B cell (primary cell): ENCODE results near the gene KYNU. TPM values are rescaled to one million over a fixed set of nuclear protein-coding genes. Genes with fewer than 3 reads are reported as not detected.

Experiments used
- ATAC-seq: fragments of 200-7000 bp; cut with Tn5 transposase; one replicate; pipeline ENCODE4 v1.10.0; 2021; ENCODE audit warnings: low read depth, mild to moderate bottlenecking, moderate number of reproducible peaks, moderate library complexity
- CTCF ChIA-PET: fragments of 350-600 bp; sonication (Branson Sonifier 250); formaldehyde crosslinking; loops from one replicate; lab custom pipeline; 2021; ENCODE audit warnings: antibody characterized with exemption, inconsistent platforms; lab: Charles Lee
- POLR2A ChIA-PET: fragments of 350-600 bp; sonication (Branson Sonifier 250); formaldehyde crosslinking; loops from one replicate; lab custom pipeline; 2021; ENCODE audit warnings: antibody characterized with exemption; lab: Charles Lee
- DNase-seq: peaks from one replicate; pipeline ENCODE4 v3.0.0; 2013
- H2AFZ ChIP-seq: 2 replicates; pipeline ENCODE4 v1.6.1; 2012; ENCODE audit warnings: mild to moderate bottlenecking, low read depth, low read length; ENCODE audit not compliant: insufficient read depth, poor library complexity, severe bottlenecking
- H3K27ac ChIP-seq, 2 donors: 1 replicate in 1 of 2; 2 replicates in 1 of 2; pipeline ENCODE4 v1.5.1; 2012 to 2013; ENCODE audit warnings: low read length in 2 of 2, mild to moderate bottlenecking in 2 of 2, moderate library complexity in 1 of 2
- H3K27me3 ChIP-seq, 4 experiments: fragments of 200-600 bp in 1 of 4; sonication (generic) in 1 of 4; replicated peaks in 1 of 4; 1 replicate in 2 of 4; 2 replicates in 2 of 4; pipeline versions ENCODE4 v1.6.1 to v1.7.0; 2013 to 2016; ENCODE audit warnings: low read length in 3 of 4, mild to moderate bottlenecking in 2 of 4, mixed read lengths in 1 of 4, moderate library complexity in 1 of 4; ENCODE audit not compliant: insufficient read depth in 4 of 4, control insufficient read depth in 3 of 4; ENCODE audit errors: control extremely low read depth in 1 of 4
- H3K36me3 ChIP-seq, 2 experiments: replicated peaks in 1 of 2; 1 replicate in 1 of 2; 2 replicates in 1 of 2; pipeline versions ENCODE4 v1.6.1 to v1.7.1; 2013; ENCODE audit warnings: low read length in 1 of 2; ENCODE audit not compliant: insufficient read depth in 2 of 2, control insufficient read depth in 1 of 2; ENCODE audit errors: control extremely low read depth in 1 of 2, extremely low read depth in 1 of 2
- H3K4me1 ChIP-seq, 2 donors: fragments of 200-600 bp in 1 of 2; sonication (generic) in 1 of 2; 1 replicate in 1 of 2; 2 replicates in 1 of 2; pipeline versions ENCODE4 v1.5.1 to v1.6.1; 2013 to 2017; ENCODE audit warnings: low read length in 2 of 2; ENCODE audit not compliant: control insufficient read depth in 2 of 2, insufficient read depth in 2 of 2
- H3K4me2 ChIP-seq: replicated peaks from 2 replicates; pipeline ENCODE3; 2012; ENCODE audit warnings: mild to moderate bottlenecking, low read depth, low read length; ENCODE audit not compliant: poor library complexity, severe bottlenecking
- H3K4me3 ChIP-seq, 5 experiments: fragments of 200-600 bp in 1 of 5; sonication (generic) in 1 of 5; 1 replicate in 3 of 5; 2 replicates in 2 of 5; pipeline versions ENCODE4 v1.5.1 to v1.7.0; 2011 to 2016; ENCODE audit warnings: low read length in 4 of 5, mild to moderate bottlenecking in 4 of 5, low read depth in 2 of 5, control low read depth in 1 of 5, moderate library complexity in 1 of 5; ENCODE audit not compliant: insufficient read depth in 1 of 5; ENCODE audit errors: control extremely low read depth in 1 of 5, extremely low read depth in 1 of 5
- H3K79me2 ChIP-seq: fragments of 200-600 bp; sonication (generic); one replicate; pipeline ENCODE4 v1.6.0; 2016; ENCODE audit warnings: low read length; ENCODE audit not compliant: control insufficient read depth, insufficient read depth
- H3K9ac ChIP-seq: fragments of 200-600 bp; sonication (generic); 2 replicates; pipeline ENCODE4 v1.6.1; 2017; ENCODE audit warnings: mild to moderate bottlenecking, low read length, moderate library complexity
- H3K9me3 ChIP-seq, 3 donors: one replicate each; pipeline versions ENCODE4 v1.6.1 to v1.7.1; 2013; ENCODE audit warnings: low read length in 2 of 3; ENCODE audit not compliant: control insufficient read depth in 2 of 3, insufficient read depth in 1 of 3; ENCODE audit errors: control extremely low read depth in 1 of 3
- H4K20me1 ChIP-seq: 2 replicates; pipeline ENCODE4 v1.6.0; 2012; ENCODE audit warnings: mild to moderate bottlenecking, low read length; ENCODE audit not compliant: insufficient read depth, control insufficient read depth, poor library complexity, severe bottlenecking
- H3K27ac Mint-ChIP-seq: one replicate; pipeline ENCODE4 v1.8.0; 2021; ENCODE audit warnings: mixed read lengths
- H3K27me3 Mint-ChIP-seq: one replicate; pipeline ENCODE4 v1.8.0; 2021; ENCODE audit warnings: mixed read lengths
- H3K4me1 Mint-ChIP-seq: one replicate; pipeline ENCODE4 v1.8.0; 2021; ENCODE audit warnings: mixed read lengths
- H3K4me3 Mint-ChIP-seq: one replicate; pipeline ENCODE4 v1.8.0; 2021; ENCODE audit warnings: mixed read lengths
- H3K9me3 Mint-ChIP-seq: one replicate; pipeline ENCODE4 v1.8.0; 2022; ENCODE audit warnings: mixed read lengths; ENCODE audit not compliant: insufficient read depth
- EZH2 ChIP-seq: IDR thresholded peaks from 2 replicates; pipeline ENCODE4 v1.6.1; 2012; ENCODE audit warnings: borderline replicate concordance, low read depth, mild to moderate bottlenecking, moderate library complexity, low read length; ENCODE audit not compliant: insufficient read depth, poor library complexity, severe bottlenecking
- WGBS: methylation state at CpG from one replicate; pipeline ENCODE4 v1.1.5; 2013; ENCODE audit warnings: missing lambda C conversion rate; ENCODE audit not compliant: insufficient coverage; 5-methylcytosine and 5-hydroxymethylcytosine counted together
- intact Hi-C: fragments of 100-400 bp; cut with micrococcal nuclease; formaldehyde crosslinking; loops from one replicate; pipeline ENCODE4 v1.10.0; 2022
- polyA plus RNA-seq: library from polyadenylated mRNA; depleted of rRNA; stranded (reverse); fragments of >200 nt; gene quantifications from 2 replicates; pipeline ENCODE4 v1.2.3, GENCODE V29; 2012
- total RNA-seq, 2 donors: library from RNA; stranded (reverse); fragments of 120-200 nt in 1 of 2; gene quantifications; 1 replicate in 1 of 2; 2 replicates in 1 of 2; pipeline versions ENCODE4 v1.2.3 to v1.2.4, GENCODE V29; 2013 to 2022
- TF ChIP-seq, protein P1 (sequence below): fragments of 200-600 bp; IDR thresholded peaks from one replicate; pipeline ENCODE4 v1.8.0; 2022; ENCODE audit warnings: antibody characterized with exemption, mild to moderate bottlenecking

The KYNU gene
- total and polyA plus RNA-seq, 2 donors (not counting 1 experiment from before 2014, with no cell fraction given), result 14.5 to 46.2 TPM

DNA sequence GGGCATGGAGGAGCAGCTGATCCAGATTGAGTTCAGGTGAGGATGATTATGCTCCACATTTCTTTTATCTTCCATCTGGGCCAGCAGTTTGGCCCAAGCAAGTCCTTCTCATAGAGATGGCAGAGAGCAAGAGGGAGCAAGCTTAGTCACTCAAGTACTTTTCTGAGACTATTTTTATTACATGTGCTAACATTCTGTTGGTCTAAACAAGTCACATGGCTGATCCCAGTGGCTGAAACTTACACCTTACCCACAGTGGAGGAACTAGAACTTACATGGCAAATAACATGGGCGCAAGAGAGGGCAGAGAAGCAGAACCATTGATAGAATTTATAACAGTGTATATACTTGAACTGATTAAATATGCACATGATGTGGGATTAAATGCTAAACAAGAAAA lies 105.7 kb downstream of the KYNU start:
- H3K36me3 ChIP-seq, result peaks cover 3 to 16% of the 10 kb centered on the region in 2 experiments
- no peak overlapping the region for H3K4me3 ChIP-seq
- H3K27ac ChIP-seq, result peak overlapping the region in 1 of 2 donors; percentile 46
- no peaks in the 10 kb centered on the region for H3K27me3 ChIP-seq
- DNase-seq (peak; percentile 16), ATAC-seq (peak; percentile 62)
- Mint-ChIP-seq H3K4me3 (no peak overlapping the region), H3K27ac (peak overlapping the region; percentile 65), H3K27me3 (no peaks in the 10 kb centered on the region), H3K4me1 (peaks cover 23% of the 10 kb centered on the region), H3K9me3 (no peaks in the 10 kb centered on the region)
- no peak overlapping the region for H2AFZ ChIP-seq
- no peaks in the 10 kb centered on the region for H3K9me3 ChIP-seq
- H3K4me1 ChIP-seq, result peaks cover 6 to 9% of the 10 kb centered on the region in 2 donors
- CTCF ChIA-PET, result interaction anchor here (1.3 to 1.7 kb wide), 6 partner anchors 9 to 301 kb away, joined by 3 to 6 read pairs (median 4); no protein-coding TSS in a partner anchor
- WGBS, result no CpG with 5 or more reads among the region's 1 CpG
- no peak for TF ChIP-seq EZH2
- TF ChIP-seq, protein P1, sequence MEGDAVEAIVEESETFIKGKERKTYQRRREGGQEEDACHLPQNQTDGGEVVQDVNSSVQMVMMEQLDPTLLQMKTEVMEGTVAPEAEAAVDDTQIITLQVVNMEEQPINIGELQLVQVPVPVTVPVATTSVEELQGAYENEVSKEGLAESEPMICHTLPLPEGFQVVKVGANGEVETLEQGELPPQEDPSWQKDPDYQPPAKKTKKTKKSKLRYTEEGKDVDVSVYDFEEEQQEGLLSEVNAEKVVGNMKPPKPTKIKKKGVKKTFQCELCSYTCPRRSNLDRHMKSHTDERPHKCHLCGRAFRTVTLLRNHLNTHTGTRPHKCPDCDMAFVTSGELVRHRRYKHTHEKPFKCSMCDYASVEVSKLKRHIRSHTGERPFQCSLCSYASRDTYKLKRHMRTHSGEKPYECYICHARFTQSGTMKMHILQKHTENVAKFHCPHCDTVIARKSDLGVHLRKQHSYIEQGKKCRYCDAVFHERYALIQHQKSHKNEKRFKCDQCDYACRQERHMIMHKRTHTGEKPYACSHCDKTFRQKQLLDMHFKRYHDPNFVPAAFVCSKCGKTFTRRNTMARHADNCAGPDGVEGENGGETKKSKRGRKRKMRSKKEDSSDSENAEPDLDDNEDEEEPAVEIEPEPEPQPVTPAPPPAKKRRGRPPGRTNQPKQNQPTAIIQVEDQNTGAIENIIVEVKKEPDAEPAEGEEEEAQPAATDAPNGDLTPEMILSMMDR, result no peak
- no peak overlapping the region for H3K9ac ChIP-seq
- H3K4me2 ChIP-seq, result no peak overlapping the region
- intact Hi-C loops, result loop anchor here (5.0 kb wide), 1 partner anchor 106 kb away; the partner anchor contains the start of gene KYNU
- H4K20me1 ChIP-seq, result peaks cover 5% of the 10 kb centered on the region
- no peaks in the 10 kb centered on the region for H3K79me2 ChIP-seq
- POLR2A ChIA-PET, result interaction anchor here (0.6 kb wide), 1 partner anchor 279 kb away, joined by 4 read pairs; no protein-coding TSS in a partner anchor

DNA sequence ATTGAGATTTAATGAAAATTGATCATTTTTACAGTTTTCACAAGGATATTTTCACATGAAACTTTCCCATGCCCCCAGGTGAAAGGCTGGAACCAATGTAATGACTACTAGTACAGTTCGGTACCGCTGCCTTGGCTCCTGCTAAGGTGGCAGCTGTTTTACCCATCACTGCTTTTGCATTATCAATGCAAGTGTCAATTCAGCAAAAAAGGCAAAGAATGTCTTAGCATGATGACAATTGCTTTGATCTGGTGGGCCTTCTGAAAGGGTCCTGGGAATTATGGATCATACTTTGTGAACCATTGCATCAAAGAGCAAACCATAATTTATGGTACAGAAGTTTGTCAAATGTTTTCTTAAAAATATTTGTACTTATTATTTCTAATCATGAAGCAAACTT lies 107.2 kb downstream of the KYNU start:
- Histone ChIP-seq H2AFZ (no peak overlapping the region), H3K27me3 (no peaks in the 10 kb centered on the region), H3K36me3 (peaks cover 3 to 16% of the 10 kb centered on the region in 2 experiments), H3K4me1 (peaks cover 6 to 9% of the 10 kb centered on the region in 2 donors), H3K4me3 (no peak overlapping the region), H4K20me1 (peaks cover 10% of the 10 kb centered on the region), H3K4me2 (no peak overlapping the region), H3K9me3 (no peaks in the 10 kb centered on the region), H3K9ac (no peak overlapping the region), H3K27ac (no peak overlapping the region), H3K79me2 (no peaks in the 10 kb centered on the region)
- peaks cover 25% of the 10 kb centered on the region for H3K4me1 Mint-ChIP-seq
- no peaks in the 10 kb centered on the region for H3K9me3 Mint-ChIP-seq
- no peaks in the 10 kb centered on the region for H3K27me3 Mint-ChIP-seq
- no peak overlapping the region for H3K4me3 Mint-ChIP-seq
- ChIA-PET CTCF (interaction anchor here (0.8 to 1.6 kb wide), 4 partner anchors 10 to 302 kb away, joined by 4 to 5 read pairs (median 4); no protein-coding TSS in a partner anchor), POLR2A (no interaction called here)
- intact Hi-C loops, result loop anchor here (5.0 kb wide), 1 partner anchor 107 kb away; the partner anchor contains the start of gene KYNU
- ATAC-seq (no peak), DNase-seq (no peak)
- no peak for TF ChIP-seq EZH2
- TF ChIP-seq, protein P1, result no peak
- WGBS, result no CpG with 5 or more reads among the region's 2 CpGs
- no peak overlapping the region for H3K27ac Mint-ChIP-seq
